GM19463 (cell line): ENCODE results near the gene FAM3B.

Source experiments
- ATAC-seq: cut with Tn5 transposase; IDR thresholded peaks from one replicate; pipeline ENCODE4 v1.9.1; 2021; ENCODE audit warnings: mild to moderate bottlenecking, moderate library complexity; ENCODE audit not compliant: unreplicated experiment

FAM3B gene

GRCh38 chr21:41388259-41388658 is 71.7 kb downstream of the FAM3B start:
- ATAC-seq: no peak

GRCh38 chr21:41390043-41390639 is 73.5 kb downstream of the FAM3B start:
- no peak for ATAC-seq

GRCh38 chr21:41393876-41394465 is 77.4 kb downstream of the FAM3B start:
- no peak for ATAC-seq

DNA sequence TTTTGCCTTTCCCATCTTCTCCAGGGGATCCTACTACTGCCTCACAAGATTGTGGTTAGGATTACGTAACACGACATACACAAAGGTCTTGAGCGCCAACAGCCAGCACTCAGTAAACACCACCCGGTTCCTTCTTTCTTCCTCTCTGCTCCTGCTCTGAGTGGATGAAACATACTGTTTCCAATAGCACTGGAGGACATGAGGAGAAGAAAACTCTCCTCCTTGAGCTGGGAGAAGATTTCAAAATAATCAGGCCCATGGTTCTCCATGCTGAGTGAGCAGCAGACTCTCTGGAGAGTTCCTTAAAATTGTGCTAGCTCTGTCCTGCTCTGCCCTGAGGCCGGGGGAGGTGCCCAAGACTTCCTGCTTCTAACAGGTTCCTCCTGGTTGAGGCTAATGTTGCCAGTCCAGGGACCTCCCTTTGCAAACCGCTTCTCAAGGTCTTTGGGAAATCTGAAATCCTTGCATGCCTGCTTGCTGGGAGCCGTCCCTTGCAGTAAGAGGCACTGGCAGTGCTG is 80.0 kb downstream of the FAM3B start:
- ATAC-seq: no peak

DNA sequence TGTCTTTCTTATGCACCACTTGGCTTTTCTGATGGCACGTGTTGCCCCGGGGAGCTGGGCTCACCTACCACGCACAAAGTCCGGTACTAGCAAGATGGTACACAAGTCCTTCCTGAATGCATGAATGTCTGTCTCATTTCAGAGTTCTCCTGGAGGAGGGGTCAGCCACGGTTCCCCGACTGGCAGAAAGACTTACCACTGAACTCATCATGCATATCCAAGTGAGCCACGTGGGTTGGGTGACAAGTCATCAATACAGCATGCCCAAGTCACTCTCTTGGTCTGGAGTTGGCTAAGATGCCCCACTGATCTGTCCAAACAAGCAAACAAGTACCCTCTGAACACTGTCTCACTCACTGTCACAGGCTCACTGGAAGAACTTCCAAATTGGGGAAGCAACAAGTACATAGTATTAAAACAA is 80.9 kb downstream of the FAM3B start:
- no peak for ATAC-seq

DNA sequence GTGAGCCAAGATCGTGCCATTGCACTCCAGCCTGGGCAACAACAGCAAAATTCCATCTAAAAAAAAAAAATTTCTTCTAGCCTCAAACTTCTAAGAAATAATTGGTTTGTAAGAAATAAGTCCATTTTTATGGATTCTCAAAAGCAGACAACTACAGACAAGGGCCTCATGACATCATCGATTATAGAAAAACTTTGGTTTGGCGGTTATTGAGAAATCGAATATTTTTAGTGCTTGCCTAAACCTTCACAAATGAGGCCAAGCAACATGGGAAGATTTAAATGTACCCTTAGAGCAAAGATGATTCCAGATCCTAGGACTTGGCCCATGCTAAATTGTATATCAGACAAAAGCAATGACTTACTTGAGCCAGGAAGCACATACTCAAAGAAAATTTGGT is 81.7 kb downstream of the FAM3B start:
- ATAC-seq: no peak

- no peak for ATAC-seq
Observed at GRCh38 chr21:41398831-41399230, 82.2 kb downstream of the FAM3B start.

DNA sequence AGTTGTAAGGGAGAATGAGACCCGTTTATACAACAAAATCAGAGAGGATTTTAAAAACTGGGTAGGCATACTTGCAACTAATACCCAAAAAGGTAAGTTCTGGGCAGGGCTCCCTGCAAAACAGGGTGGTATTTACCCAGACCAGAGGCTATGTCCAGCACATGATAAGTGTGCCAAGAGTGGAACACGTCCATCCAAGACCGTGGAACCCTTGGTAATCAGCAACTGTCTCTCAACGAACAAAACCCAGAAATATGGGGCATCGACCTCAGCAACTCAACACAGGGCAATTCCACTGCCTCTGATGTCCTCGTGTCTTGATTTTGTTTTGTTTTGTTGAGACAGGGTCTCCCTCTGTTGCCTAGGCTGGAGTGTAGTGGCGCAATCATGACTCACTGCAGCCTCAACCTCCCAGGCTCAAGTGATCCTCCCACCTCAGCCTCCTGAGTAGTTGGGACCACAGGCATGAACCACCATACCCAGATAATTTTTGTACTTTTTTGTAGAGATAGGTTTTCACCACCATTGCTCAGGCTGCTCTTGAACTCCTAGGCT is 82.7 kb downstream of the FAM3B start:
- no peak for ATAC-seq

DNA sequence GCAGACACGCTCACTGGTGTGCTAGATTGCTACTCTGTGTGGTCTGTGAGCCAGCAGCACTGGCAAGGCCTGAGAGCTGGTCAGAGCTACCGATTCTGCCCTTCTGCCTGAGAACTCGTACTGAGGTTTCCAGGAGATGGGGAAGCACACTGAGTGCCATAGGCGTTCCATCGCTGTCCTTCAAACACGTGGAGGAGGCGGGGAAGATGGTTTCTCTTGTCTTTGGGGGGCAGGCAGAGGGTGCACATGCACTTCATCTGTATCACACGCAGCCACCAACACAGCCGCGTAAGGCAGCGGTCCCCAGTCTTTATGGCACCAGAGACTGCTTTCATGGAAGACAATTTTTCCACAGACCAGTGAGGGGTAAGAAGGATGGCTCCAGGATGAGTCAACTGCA is 85.6 kb downstream of the FAM3B start:
- ATAC-seq: no peak

DNA sequence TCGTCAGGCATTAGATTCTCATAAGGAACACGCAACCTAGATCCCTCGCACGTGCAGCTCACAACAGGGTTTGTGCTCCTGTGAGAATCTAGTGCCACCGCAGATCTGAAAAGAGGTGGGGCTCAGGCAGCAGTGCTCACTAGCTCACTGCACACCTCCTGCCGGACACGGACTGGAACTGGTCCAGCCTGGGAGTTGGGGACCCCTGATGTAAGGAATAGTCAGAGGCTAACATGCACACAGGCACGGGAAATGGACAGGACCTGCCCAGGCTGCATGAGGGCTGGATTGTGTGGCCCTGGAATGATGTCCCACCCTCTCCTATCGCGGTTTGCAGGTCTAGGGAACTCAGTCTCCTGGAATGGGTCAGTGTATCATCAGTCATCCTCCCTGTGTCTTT is 86.2 kb downstream of the FAM3B start:
- ATAC-seq: no peak

GRCh38 chr21:41403331-41403730 is 86.7 kb downstream of the FAM3B start:
- no peak for ATAC-seq

- no peak for ATAC-seq
Observed at GRCh38 chr21:41403966-41404365, 87.4 kb downstream of the FAM3B start.

- ATAC-seq: no peak
Observed at GRCh38 chr21:41405321-41405720, 88.7 kb downstream of the FAM3B start.

DNA sequence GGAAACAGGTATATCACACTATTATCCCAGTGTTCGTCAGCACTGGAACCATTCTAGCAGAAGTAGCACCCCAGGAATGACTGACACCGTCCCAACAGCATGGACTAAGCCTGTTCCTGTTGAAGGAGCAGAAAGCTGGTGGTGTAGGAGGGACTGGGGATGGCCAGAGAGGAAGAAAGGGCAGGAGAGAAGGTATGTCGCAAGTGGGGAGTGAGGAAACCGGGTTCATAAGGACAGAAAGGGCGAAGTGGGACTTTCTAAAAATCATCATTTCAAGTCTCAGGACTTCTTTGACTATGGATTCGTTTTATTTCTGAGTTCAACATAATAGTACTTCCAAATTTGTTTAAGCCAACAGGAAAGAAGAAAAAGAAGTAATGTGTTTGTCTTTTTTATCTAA is 89.7 kb downstream of the FAM3B start:
- ATAC-seq: no peak
